Loucy (cell line): Measurements from ENCODE around the gene LY6G6D.

Source experiments
- H2AFZ ChIP-seq: fragments of 200-600 bp; sonication (generic); 2 replicates; pipeline ENCODE4 v1.6.0; 2016; ENCODE audit warnings: antibody characterized with exemption, mild to moderate bottlenecking, low read length, moderate library complexity
- H3F3A ChIP-seq: fragments of 200-600 bp; 2 replicates; pipeline ENCODE4 v1.6.0; 2016; ENCODE audit warnings: antibody characterized with exemption, low read depth, mild to moderate bottlenecking
- H3K27me3 ChIP-seq: fragments of 200-600 bp; sonication (generic); 2 replicates; pipeline ENCODE4 v1.6.1; 2014; ENCODE audit warnings: low read length, mild to moderate bottlenecking; ENCODE audit not compliant: insufficient read depth, poor library complexity, severe bottlenecking
- H3K36me3 ChIP-seq: fragments of 200-600 bp; sonication (generic); 2 replicates; pipeline ENCODE4 v1.6.1; 2016; ENCODE audit warnings: low read length; ENCODE audit not compliant: insufficient read depth
- H3K4me1 ChIP-seq: fragments of 200-600 bp; sonication (generic); 2 replicates; pipeline ENCODE4 v1.5.1; 2014; ENCODE audit warnings: low read length, mild to moderate bottlenecking; ENCODE audit not compliant: insufficient read depth, poor library complexity, severe bottlenecking
- H3K4me2 ChIP-seq: fragments of 200-600 bp; sonication (generic); 2 replicates; pipeline ENCODE4 v1.6.0; 2014; ENCODE audit warnings: antibody characterized with exemption, low read length, low read depth, mild to moderate bottlenecking; ENCODE audit not compliant: poor library complexity, severe bottlenecking
- H3K4me3 ChIP-seq: fragments of 200-600 bp; sonication (generic); 2 replicates; pipeline ENCODE4 v1.5.1; 2014; ENCODE audit warnings: low read length, mild to moderate bottlenecking, mixed read lengths; ENCODE audit not compliant: poor library complexity, severe bottlenecking
- H3K79me2 ChIP-seq: fragments of 200-600 bp; sonication (generic); 2 replicates; pipeline ENCODE4 v1.6.1; 2014; ENCODE audit warnings: low read length; ENCODE audit not compliant: insufficient read depth
- H3K9ac ChIP-seq: fragments of 200-600 bp; sonication (generic); 2 replicates; pipeline ENCODE4 v1.6.0; 2014; ENCODE audit warnings: mild to moderate bottlenecking, low read depth, low read length, moderate library complexity; ENCODE audit not compliant: poor library complexity, severe bottlenecking
- H3K9me2 ChIP-seq: fragments of 200-600 bp; sonication (generic); replicated peaks from 2 replicates; pipeline ENCODE4 v1.6.1; 2016; ENCODE audit warnings: low read depth, low read length, mixed read lengths
- H3K9me3 ChIP-seq: fragments of 200-600 bp; sonication (generic); 2 replicates; pipeline ENCODE4 v1.6.1; 2014; ENCODE audit warnings: mild to moderate bottlenecking, antibody characterized with exemption, low read length, low read depth; ENCODE audit not compliant: insufficient read depth
- H4K20me1 ChIP-seq: fragments of 200-600 bp; sonication (generic); 2 replicates; pipeline ENCODE4 v1.6.0; 2014; ENCODE audit warnings: antibody characterized with exemption, low read length, mild to moderate bottlenecking; ENCODE audit not compliant: insufficient read depth, poor library complexity, severe bottlenecking
- CTCF ChIP-seq: fragments of 200-600 bp; sonication (generic); conservative IDR thresholded peaks from 2 replicates; pipeline ENCODE4 v1.5.1; 2014; ENCODE audit warnings: mild to moderate bottlenecking, antibody characterized with exemption, low read length
- EZH2phosphoT487 ChIP-seq: fragments of 200-600 bp; IDR thresholded peaks from 2 replicates; pipeline ENCODE4 v1.6.1; 2018; ENCODE audit warnings: antibody characterized with exemption, mild to moderate bottlenecking, moderate library complexity, borderline replicate concordance

The LY6G6D gene

GRCh38 chr6:31702819-31703716 is 12.1 kb upstream of the LY6G6D start, which contains the start of gene ABHD16A:
Gene ABHD16A (minus strand): TSS chr6:31703324. CDS start chr6:31703281, 43 bp downstream.
- Histone ChIP-seq H3K9ac (peak within 1 kb of the TSS; percentile 88), H3K27me3 (no peaks in the 10 kb centered on the region), H4K20me1 (peaks cover 15% of the 10 kb centered on the region), H3K4me3 (peak within 1 kb of the TSS; percentile 88), H2AFZ (peak within 1 kb of the TSS; percentile 77), H3K36me3 (no peaks in the 10 kb centered on the region), H3K9me2 (no peaks in the 10 kb centered on the region), H3K79me2 (peaks cover 40% of the 10 kb centered on the region), H3K4me2 (peak within 1 kb of the TSS; percentile 88), H3K9me3 (no peaks in the 10 kb centered on the region), H3K4me1 (peaks cover 19% of the 10 kb centered on the region), H3F3A (no peaks in the 10 kb centered on the region)
- TF ChIP-seq CTCF: no peak
- TF ChIP-seq EZH2phosphoT487: no peak

GRCh38 chr6:31705931-31706330 is 9.2 kb upstream of the LY6G6D start:
- Histone ChIP-seq H4K20me1 (peaks cover 12% of the 10 kb centered on the region), H3K27me3 (no peaks in the 10 kb centered on the region), H3K9ac (no peak overlapping the region), H3F3A (no peaks in the 10 kb centered on the region), H3K4me1 (peaks cover 20% of the 10 kb centered on the region), H3K9me3 (no peaks in the 10 kb centered on the region), H3K4me2 (no peak overlapping the region), H3K79me2 (peaks cover 19% of the 10 kb centered on the region), H3K9me2 (no peaks in the 10 kb centered on the region), H3K36me3 (no peaks in the 10 kb centered on the region), H3K4me3 (no peak overlapping the region), H2AFZ (no peak overlapping the region)
- TF ChIP-seq CTCF: no peak
- no peak for TF ChIP-seq EZH2phosphoT487

- Histone ChIP-seq H3K4me1 (peaks cover 20% of the 10 kb centered on the region), H3K9ac (no peak within 1 kb of the TSS), H3K4me3 (no peak within 1 kb of the TSS), H3K36me3 (no peaks in the 10 kb centered on the region), H4K20me1 (peaks cover 6% of the 10 kb centered on the region), H3K27me3 (no peaks in the 10 kb centered on the region), H2AFZ (no peak within 1 kb of the TSS), H3K79me2 (peaks cover 12% of the 10 kb centered on the region), H3K9me2 (no peaks in the 10 kb centered on the region), H3K9me3 (no peaks in the 10 kb centered on the region), H3F3A (no peaks in the 10 kb centered on the region), H3K4me2 (no peak within 1 kb of the TSS)
- TF ChIP-seq CTCF (no peak), EZH2phosphoT487 (no peak)
Observed at GRCh38 chr6:31706599-31706998, 8.5 kb upstream of the LY6G6D start, which contains the start of gene LY6G6F. Gene LY6G6F (plus strand): TSS chr6:31706866. CDS start chr6:31706907, 41 bp downstream.
